Thyroid gland (tissue), 4 donors: ENCODE results near the gene GRK2.

Source experiments
- CTCF ChIP-seq, 6 experiments: fragments of 200-600 bp in 3 of 6; fragments of 450-650 bp in 3 of 6; sonication (generic) in 3 of 6; IDR thresholded peaks; one replicate each; pipeline ENCODE4 v1.5.1; 2016 to 2019; ENCODE audit warnings: antibody characterized with exemption in 6 of 6, mild to moderate bottlenecking in 2 of 6, inconsistent platforms in 1 of 6, moderate library complexity in 1 of 6
- POLR2A ChIP-seq, 2 donors: fragments of 450-650 bp; IDR thresholded peaks; one replicate each; pipeline ENCODE4 v1.6.1; 2017; ENCODE audit warnings: antibody characterized with exemption in 2 of 2, mild to moderate bottlenecking in 2 of 2, moderate library complexity in 1 of 2

GRCh38 chr11:67293090-67293489, 26.8 kb downstream of the GRK2 start:
- no peak for TF ChIP-seq CTCF (IDR thresholded peaks at IDR 0.05)
- TF ChIP-seq POLR2A (IDR thresholded peaks at IDR 0.05) = no peak
